Retinal pigment epithelial cell (primary cell): Measurements from ENCODE around the gene RHEB.

Experiments used
- DNase-seq: peaks from one replicate; pipeline ENCODE4 v3.0.0-alpha.2; 2010; ENCODE audit warnings: low read depth
- H3K4me3 ChIP-seq: 2 replicates; pipeline ENCODE4 v1.5.1; 2011; ENCODE audit warnings: mild to moderate bottlenecking, low read length, control low read depth, moderate library complexity
- TF ChIP-seq, protein P1 (sequence below): conservative IDR thresholded peaks from 2 replicates; pipeline ENCODE4 v1.5.1; 2011; ENCODE audit warnings: low read depth, low read length, control low read depth, inconsistent platforms

RHEB gene

DNA sequence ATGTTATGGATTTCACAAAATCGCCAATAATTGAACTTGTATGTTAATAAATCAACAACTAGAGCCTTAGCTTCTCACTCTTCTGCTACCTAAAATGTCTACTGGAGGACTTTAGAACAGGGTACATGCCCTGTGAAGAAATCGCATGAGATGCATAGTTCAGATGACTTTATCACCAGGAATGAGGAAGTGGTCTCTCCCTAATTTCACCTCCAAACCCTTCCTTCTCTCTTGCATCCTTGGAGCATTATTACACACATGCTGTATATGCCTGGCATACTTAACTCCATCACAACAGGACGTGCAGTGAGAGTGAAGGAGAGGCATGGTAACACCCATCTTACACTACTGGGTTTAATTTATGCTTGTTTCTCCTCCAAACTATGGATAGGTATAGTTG, 27.8 kb downstream of the RHEB start:
- no peak overlapping the region for H3K4me3 ChIP-seq
- TF ChIP-seq, protein P1, sequence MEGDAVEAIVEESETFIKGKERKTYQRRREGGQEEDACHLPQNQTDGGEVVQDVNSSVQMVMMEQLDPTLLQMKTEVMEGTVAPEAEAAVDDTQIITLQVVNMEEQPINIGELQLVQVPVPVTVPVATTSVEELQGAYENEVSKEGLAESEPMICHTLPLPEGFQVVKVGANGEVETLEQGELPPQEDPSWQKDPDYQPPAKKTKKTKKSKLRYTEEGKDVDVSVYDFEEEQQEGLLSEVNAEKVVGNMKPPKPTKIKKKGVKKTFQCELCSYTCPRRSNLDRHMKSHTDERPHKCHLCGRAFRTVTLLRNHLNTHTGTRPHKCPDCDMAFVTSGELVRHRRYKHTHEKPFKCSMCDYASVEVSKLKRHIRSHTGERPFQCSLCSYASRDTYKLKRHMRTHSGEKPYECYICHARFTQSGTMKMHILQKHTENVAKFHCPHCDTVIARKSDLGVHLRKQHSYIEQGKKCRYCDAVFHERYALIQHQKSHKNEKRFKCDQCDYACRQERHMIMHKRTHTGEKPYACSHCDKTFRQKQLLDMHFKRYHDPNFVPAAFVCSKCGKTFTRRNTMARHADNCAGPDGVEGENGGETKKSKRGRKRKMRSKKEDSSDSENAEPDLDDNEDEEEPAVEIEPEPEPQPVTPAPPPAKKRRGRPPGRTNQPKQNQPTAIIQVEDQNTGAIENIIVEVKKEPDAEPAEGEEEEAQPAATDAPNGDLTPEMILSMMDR: no peak
- peak; percentile 44 for DNase-seq

DNA sequence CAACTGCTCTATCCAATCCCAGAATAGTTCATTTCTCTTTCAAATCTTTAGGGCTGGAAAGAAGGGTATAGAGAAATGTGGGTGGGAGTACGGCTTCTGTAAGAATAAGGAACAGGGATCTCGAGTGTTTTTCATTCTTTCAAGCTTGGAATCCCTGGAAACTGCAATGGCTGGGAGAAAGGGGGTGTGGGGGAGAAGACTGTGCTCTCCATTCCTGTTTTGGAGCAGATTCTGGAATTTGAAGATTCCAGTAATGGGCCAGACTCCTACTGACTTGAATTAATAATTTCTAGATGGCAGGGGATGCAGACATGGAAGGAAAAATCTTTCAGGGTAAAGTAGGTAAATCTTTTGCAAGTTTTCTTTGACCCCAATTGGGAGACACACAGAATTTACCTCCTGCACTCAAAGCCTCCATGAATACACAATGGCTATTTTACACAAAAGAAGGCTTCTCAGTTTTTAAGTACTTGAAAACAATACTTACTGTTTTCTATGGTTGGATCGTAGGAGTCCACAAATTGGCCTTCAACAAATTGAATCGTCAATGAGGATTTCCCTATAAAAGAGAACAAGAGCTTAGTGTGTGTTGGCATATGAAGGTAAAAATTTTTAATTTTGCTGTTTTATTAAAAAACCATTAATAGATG, 29.1 kb downstream of the RHEB start:
- TF ChIP-seq, protein P1: no peak
- DNase-seq: no peak
- H3K4me3 ChIP-seq: no peak overlapping the region

GRCh38 chr7:151489498-151489897, 30.2 kb downstream of the RHEB start:
- DNase-seq: no peak
- TF ChIP-seq, protein P1: no peak
- no peak overlapping the region for H3K4me3 ChIP-seq

- TF ChIP-seq, protein P1: no peak
- no peak for DNase-seq
- H3K4me3 ChIP-seq: no peak overlapping the region
Measured at GRCh38 chr7:151488096-151488495, 31.6 kb downstream of the RHEB start.

GRCh38 chr7:151487228-151487627, 32.5 kb downstream of the RHEB start:
- TF ChIP-seq, protein P1: no peak
- no peak for DNase-seq
- H3K4me3 ChIP-seq: no peak overlapping the region

DNA sequence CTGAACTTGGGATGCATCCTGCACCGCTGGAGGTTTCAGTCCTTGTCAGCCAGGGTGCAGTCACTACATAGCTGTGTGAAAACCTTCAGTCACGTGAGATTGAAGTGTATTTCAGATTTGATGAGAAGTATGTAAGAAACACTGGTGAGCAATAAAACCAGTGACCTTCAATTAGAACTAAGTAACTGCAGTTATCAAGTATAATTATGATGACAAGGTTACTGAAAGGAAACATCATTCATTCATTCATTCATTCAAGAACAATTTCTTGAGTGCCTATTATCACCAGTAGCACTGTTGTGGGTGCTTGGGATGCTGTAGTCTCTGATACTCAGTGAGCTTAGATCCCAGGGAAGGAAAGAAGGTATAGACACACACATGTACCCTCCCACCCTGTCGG, 33.6 kb downstream of the RHEB start:
- TF ChIP-seq, protein P1: no peak
- H3K4me3 ChIP-seq: no peak overlapping the region
- no peak for DNase-seq

GRCh38 chr7:151484971-151485707, 34.6 kb downstream of the RHEB start:
- TF ChIP-seq, protein P1: no peak
- no peak overlapping the region for H3K4me3 ChIP-seq
- DNase-seq: no peak
